CD4-positive, alpha-beta T cell treated with Interleukin-21 for 1 hour (primary cell): ENCODE results near the gene ALKAL2.
"Not testable (repeated sequence)": the region's sequence is repeated elsewhere in the genome, so short reads cannot be mapped to it uniquely, and the experiment has no call there.

Experiments
- DNase-seq: peaks from one replicate; pipeline ENCODE4 v3.0.0-alpha.2; 2020

Gene ALKAL2, protein sequence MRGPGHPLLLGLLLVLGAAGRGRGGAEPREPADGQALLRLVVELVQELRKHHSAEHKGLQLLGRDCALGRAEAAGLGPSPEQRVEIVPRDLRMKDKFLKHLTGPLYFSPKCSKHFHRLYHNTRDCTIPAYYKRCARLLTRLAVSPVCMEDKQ

DNA sequence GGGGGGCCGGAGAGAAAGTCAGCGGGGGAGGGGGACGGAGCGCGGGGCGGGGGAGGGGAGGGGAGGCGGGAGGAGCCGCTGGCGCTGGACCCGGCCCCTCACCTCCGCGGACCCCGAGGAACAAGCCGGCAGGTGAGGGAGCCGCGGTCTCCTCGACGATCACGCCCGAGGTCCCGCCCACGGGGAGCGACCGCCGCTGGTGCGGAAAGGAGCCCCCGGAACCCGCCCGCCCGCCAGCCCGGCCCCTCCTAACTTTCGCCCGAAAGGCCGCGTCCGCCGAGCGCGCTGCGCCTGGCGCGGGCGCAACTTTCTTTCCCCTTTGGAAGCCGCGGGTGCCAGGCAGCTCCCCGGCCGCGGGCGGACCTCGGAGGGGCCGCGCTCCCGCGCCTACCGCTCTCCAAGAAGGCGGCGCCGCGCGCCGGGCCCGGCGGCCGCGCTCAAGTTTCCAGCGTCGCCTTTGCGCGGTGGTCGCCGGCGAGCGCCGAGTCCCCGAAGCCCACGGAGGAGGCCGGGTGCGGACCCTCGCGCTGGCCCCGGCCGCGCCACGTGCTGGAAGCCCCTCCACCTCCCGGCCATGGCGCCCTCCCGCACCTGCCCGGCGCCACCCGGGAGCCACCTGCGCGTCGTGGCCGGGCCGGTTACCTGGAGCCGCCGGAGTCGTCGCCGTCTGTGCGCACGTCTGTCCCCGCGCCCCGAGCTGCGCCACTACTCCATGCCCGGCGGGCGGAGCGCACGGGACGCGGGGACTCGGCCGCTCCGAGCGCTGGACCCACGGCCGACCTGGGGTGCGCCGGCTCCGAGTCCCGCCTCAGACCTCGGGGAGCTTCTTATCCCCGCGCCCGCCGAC is at the start of gene ALKAL2:
ALKAL2 (minus strand) TSS at position 181 of the 847 bp plus-strand sequence. CDS start 256 bp downstream, outside the sequence.
- no peak for DNase-seq

DNA sequence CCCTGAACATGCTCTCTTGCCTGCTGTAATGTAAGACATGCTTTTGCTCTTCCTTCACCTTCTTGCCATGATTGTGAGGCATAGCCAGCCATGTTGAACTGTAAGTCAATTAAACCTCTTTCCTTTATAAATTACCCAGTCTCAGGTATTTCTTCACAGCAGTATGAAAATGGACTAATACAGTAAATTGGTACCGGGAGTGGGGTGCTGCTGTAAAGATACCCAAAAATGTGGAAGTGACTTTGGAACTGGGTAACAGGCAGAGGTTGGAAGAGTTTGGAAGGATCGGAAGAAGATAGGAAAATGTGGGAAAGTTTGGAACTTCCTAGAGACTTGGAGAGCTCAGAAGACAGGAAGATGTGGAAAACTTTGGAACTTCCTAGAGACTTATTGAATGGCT is 49.1 kb upstream of the ALKAL2 start:
- not testable (repeated sequence) for DNase-seq

DNA sequence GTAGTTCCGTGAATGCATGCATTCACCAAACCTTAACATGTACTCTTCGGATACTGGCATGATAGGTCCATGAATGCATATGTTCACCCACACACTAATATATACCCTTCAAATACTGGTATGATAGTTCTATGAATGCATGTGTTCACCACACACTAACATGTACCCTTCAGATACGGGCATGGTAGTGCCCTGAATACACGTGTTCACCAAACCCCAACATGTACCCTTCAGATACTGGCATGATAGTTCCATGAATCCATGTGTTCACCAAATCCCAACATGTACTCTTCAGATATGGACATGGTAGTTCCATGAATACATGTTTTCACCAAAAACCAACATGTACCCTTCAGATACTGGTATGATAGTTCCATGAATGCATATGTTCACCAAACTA is 48.5 kb upstream of the ALKAL2 start:
- DNase-seq: no peak

DNA sequence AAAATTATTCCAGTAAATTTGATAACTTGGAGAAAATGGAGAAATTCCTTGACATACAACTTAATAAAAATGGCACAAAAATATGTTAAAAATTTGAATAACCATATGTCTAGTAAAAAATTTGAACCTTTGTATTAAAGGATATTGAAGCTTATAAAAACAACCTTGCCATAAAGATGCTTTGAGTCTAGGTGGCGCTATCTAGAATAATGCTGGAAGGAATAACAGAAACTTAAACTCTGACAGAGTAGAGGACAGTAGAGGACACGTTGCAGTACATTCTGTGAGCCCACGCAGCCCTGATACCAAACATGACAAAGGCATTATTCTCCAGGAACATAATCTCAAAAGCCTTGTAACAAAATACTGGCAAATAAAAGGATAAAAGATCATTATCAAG is 44.7 kb upstream of the ALKAL2 start:
- DNase-seq: no peak

DNA sequence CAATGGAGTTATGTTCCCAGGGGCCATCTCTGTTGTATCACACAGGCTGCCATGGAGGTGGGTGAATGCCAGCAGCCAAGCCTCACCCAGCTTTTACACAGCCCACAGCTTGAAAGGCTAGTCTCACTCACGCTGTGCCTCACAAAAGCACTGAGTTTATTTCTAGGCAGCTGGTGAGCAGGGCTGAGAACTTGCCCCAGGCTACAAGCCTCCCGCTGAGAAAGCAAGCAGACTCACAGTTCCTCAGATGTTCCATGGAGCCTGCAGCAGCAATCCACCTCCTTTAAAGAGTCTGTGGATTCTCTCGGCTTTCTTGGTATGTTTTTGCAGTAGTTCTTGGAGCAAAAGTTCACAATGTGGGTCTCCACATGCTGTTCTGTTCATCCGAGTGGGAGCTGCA is 40.9 kb upstream of the ALKAL2 start:
- DNase-seq: no peak

DNA sequence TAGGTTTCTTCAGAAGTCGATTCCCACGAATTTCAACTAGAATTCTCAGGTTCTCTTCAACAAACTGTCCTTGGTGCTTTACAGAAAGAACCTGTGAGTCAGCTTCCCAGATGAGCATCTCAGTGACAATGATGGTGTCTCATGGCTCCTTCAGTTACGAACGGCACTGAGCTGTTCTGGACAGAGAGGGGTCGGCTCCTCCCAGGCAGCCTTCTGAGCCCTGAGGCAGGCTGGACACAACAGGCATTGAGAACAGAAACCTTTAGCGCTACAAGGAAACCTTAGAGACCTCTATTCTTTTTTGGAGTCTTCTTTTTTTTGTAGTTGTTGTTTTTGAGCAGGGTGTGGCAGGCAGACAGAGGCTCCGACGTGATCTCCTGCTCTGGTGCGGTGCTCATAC is 35.1 kb upstream of the ALKAL2 start:
- no peak for DNase-seq

DNA sequence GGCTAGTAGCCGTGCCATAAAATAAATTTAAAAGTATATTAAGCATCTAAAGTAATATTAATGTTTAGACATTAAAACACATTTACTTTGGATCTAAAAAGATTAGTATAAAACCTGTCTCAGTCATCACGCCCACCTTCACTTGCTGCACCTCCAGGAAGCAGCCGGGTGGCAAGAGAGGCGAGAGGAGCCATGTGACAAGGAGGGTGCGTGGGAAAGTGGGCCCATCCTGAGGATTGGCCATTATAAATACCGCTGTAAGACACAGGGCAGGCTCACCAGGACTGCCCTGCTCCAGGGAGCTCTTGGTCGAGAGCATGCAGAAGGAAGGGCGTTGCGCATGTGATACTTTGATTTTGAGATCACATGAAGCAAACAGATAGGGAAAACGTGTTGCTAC is 34.4 kb upstream of the ALKAL2 start:
- DNase-seq: no peak

DNA sequence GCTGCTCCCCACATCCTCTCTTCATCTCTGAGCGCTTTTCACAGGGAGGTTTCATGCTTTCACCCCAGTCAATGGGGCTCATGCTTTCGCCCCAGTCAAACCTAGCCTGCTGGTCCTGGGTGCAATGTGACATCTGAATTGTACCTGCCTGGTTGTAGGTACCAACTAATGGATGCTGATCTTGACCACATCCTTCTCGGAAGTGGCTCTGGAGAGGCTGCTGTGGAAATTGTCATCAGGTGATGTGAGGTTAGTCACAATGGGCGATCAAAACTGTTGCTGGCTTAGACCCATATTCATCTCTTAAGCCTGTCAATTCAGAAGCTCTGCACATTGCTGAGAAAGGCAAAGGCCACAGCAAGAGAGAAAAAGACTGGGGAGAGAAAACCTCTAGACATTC is 32.7 kb upstream of the ALKAL2 start:
- no peak for DNase-seq

DNA sequence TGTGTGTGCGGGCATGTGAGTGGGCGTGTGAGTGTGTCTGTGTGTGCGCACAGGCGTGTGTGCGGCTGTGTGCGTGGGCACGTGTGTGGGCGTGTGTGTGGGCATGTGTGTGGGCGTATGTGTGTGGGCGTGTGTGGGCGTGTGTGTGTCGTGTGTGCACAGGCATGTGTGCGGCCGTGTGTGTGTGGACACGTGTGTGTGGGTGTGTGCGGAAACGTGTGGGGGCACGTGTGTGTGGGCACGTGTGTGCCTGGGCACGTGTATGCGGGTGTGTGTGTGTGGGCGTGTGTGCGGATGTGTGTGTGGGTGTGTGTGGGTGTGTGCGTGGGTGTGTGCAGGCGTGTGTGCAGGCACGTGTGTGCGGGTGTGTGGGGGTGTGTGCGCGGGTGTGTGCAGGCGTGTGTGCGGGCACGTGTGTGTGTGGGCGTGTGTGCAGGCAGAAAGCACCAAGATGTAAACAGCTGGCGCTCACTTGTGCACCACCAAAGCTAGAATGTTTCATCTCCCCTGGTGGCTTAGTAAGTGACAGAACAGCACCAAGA is 31.2 kb upstream of the ALKAL2 start:
- DNase-seq: no peak

DNA sequence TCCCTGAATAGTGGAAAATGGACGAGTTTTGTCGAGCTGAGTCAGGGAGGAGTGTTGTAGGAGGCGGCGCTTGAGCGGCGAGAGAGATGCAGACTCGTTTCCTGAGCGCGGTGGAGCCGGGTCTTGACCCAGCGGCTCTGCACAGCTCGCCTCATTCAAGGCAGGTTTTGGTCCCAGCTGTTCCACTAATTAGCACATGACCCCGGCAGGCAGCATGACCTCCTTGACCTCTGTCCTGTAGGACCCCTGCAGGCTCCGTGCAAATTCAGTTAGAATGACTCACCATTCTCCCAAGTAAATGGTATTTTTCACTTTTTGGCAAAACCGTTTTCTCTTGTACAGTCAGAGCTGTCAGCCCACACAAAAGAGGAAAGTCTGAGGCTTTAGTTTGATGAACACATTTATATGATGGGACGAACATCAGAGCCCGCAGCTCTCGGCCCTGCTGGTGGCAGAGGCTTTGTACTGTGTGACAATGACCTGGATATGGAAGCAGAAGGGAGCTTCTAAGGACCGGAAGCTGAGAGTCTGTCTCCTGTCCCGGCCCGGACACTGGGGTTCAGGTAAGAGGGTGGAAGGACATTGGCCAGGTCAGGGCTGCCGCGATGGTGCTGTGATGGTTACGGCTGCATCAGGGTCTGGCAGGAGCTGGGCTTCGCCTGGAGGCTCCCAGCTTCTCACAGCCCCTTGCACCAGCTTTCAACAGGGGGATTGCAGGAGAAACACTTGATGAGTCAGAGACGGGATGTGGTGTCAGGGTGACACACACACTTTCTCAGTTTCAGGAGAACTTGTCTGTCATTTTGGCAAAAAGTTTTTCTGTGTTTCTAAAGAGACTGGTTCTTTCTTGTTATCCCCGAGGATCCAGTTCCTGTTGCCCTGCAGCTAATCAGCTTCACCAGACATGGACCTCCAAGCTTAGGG is 29.9 kb upstream of the ALKAL2 start:
- DNase-seq: peak; percentile 20

DNA sequence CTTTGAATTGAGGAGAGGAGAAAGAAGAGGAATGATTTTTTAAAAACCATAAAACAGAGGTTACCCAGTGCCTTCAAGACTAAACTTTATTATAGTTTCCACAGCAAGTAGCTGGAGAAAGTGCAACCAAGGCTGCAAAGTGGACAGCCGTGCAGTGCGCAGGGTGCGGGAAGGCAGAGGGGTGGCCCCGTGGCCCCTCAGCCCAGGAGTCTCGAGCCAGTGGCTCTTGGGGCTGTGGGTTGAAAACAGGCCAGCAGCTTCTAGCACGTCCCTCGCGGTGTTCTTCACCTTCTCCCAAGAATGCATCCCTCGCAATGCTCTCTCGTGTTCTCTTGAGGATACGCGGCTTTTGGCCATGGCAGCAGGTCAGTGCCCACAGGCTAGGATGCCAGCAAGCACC is 28.5 kb upstream of the ALKAL2 start:
- no peak for DNase-seq

DNA sequence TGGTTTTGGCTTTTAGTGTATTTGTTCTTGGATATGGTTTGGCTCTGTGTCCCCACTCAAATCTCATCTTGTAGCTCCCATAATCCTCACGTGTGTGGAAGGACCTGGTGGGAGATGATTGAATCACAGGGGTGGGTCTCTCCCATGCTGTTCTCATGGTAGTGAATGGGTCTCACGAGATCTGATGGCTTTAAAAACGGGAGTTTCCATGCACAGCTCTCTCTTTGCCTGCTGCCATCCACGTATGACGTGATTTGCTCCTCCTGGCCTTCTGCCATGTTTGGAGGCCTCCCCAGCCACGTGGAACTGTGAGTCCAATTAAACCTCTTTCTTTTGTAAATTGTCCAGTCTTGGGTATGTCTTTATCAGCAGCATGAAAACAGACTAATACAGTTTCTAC is 28.0 kb upstream of the ALKAL2 start:
- DNase-seq: not testable (repeated sequence)

DNA sequence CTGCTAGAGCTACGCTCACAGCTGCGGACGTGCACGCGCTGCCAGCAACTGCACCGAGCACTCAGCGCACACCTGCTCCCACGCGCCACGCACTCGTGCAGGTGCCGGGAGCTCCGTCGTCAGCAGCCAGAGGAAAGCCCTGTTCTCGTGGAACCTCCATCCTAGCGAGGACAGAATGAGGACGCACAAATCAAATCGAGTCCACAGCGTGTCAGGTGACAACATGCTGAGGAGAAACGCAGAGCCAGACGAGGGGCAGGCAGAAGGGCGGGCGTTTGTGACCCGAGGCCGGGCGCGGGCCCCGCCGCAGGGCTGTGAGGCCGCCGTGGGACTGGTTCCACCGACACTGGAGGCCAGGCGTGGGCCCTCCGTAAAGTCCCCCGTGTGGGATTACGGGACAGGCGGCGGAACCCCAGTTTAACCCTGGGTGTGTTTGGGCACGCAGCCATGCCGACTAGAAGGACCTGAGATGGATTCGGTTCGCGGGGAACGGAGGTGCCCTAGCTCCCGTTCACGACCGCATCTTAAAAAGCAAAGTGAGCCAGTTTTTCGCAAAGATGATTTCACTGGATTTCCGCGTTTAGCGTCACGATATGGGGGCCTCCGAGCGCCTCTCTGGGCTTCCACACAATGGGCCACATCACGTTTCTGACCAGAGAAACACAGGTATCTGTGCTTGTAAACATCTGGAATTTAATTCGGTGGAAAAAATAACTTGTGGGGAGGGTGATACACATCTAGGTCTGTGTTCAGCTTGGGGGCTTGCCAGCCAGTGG is 26.9 kb upstream of the ALKAL2 start:
- DNase-seq: no peak

DNA sequence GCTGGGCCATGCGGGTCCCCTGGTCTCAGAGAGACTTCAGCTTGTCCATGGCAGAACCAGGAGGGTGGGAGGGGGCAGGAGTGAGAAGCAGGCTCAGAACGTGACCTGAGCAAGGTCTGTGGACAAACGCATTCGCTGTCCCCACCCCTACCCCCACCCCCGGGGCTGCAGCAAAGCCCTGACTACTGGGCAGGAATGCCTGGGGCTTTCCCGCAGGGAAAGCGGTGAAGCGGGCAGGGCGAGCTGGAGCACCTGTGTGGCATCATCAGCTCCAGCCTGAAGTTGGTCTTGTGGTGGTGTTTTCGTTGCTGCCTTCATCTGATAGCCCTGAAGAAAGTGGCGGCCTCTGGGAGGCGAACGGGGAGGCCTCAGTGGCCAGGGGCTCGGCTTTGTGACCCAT is 26.1 kb upstream of the ALKAL2 start:
- no peak for DNase-seq

DNA sequence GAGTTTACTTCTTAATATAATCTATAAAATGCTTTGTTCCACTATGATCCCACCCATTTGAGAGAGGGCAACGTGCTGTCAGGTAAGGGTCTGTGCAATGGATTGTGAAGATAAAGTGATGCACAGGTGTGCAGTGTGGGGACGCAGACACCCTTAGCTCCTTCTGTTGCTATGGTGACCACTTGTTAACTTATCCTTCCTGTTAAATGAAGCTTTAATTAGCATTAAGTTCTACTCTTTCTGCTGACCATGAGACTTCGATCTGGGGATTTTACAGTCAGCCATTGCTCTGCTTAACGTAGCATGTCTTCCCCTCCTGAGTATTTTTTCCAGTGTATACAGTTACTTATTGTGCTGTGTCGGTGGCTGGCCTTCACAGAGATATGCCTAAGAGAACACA is 23.1 kb upstream of the ALKAL2 start:
- no peak for DNase-seq

DNA sequence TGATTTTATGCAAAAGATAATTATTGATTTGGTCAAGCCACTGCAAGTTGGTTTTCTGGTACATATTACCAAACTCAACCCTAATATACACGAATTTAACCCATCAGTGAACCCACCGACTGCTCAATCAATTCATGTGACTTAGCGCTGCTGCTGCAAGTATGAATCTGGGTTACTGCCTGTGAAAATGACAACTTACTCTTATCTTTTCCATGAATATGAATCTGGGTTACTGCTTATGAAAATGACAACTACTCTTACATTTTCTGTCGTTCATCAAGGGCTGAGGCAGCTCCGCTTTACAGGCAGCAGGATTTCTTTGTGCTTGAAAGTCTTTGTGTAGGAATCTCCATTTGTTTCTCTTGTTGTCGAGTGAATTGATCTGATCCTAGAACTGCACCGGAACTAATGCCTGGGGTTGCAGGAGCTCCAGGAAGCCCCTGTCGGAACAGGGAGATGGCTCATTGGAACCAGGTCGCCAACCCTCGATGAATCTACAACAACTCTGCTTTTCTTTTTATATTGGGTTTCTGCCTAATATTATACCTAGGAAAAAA is 22.1 kb upstream of the ALKAL2 start:
- DNase-seq: no peak

DNA sequence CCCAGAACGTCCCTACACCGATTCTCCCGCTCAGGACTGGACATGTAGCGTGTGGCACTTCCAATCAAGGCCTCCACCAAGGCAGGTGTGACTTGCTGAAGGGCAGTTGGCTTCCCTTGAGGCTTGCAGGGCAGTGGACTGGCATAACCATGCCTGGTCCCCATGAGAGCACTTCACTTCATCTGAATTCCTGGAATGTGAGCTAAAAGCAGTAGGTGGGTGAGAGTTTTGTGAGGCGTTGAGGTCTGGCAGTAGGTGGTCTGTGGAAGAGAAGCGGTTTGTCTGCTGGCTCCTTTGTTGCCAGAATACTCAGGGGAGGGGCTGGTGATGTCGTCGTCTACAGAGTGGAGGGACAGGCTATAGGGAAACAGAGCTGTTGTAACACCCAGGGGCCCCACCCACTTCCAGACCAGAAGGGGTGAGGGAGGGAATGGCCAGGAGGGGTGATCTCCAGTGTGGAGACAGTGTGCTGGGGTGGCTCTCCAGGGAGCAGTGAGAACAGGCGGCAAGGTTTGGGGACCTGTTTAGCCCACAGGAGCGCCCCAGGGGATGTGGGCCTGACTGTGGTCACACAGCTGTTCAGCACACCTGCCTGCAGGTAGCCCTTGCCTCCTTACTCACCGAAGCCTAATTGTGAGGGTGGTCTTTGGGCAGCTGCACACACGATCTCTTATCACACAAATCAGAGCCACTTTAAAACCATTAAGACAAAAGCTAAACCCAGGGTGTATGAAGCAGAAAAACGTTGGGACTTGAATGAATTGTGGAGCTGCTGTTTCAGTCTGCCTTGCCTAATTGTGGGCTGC is 21.5 kb upstream of the ALKAL2 start:
- no peak for DNase-seq

DNA sequence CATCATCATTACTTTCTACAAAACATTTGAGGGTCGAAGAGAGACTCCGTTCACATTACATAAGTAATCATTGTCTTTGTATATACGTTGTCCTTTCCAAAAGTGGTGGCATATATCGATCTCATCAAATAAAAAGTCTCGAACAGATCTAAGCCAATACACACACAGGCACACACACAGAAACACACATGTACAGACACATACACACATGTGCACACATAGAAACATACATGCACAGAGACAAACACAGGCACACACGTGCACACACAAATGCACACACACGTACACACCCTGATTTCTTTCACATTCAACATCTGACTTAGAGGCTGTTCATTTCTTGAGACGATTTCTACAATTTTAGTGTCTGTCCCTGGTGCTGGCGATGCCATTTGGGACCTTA is 17.5 kb upstream of the ALKAL2 start:
- DNase-seq: no peak

DNA sequence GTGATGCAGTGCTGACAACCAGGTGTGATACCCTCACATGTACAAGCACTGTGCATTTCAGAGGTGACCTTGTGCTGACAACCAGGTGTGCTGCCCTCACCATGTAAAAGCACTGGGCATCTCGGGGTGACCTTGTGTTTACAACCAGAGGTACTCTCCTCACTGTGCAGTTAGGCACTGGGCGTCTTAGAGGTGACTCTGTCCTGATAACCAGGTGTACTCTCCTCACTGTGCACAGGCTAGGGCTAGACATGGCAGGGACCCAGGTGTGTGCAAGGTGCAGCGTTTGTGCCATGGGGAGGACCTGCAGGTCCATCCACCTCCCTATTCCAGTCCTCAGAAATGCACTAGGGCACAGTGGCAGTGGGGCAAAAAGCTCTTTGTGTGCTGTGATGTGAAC is 8.5 kb upstream of the ALKAL2 start:
- DNase-seq: no peak

DNA sequence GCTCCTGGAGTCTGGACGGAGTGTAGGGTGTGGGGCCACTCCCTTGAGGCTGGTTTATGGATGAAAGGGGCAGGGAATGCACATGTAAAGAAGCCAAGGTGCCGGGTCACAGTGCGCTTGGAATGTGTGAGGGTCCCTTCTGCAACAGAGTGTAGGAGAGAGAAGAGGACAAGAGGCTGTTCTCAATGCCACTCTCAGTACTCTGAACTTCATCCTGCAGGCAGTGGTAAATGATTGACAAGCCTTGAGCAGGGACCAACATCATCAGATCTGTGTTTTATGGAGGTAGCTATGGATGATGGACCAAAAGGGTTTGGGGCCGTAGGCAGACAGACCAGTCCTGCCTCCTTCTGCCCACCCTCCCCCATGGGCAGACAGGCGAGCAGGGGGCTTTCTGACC is 7.2 kb upstream of the ALKAL2 start:
- DNase-seq: no peak

DNA sequence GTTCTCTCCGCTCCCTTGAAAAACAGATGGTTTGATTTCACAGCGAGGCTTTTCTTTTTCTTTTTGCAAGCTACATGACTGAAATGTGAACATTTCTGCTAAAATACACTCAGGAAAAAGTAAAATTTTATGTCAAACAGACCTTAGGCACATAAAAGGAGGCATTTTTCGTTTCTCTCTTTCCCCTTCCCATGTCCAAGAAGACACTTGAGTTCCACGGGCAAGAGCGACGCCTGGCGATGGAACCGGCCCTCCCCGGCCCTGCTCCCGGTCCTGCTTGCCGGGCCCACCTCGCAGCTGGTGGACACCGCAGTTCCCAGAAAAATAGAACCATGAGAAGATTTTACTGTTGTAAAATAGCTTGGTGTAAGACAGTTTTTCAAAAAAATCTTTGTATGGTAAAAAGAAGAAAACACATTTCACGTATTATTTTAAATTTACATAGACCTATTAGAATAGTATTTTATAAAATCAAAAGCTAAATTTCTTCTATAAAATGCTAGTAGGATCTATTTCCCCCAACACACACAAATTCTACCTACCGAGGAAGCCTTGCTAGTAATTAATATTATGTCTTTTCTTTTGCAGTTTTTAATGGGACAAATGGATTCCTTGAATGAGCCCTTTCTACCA is 2.3 kb upstream of the ALKAL2 start:
- DNase-seq: peak; percentile 54
